Astrocyte (in vitro differentiated cells and primary cell): Measurements from ENCODE around the gene SLC39A3. TPM values are rescaled to one million over a fixed set of nuclear protein-coding genes. Genes with fewer than 3 reads are reported as not detected.

Experiments
- DNase-seq: peaks from one replicate; pipeline ENCODE4 v3.0.0-alpha.2; 2010; ENCODE audit warnings: low read depth
- FAIRE-seq: peaks from 2 replicates; lab custom pipeline; 2011; peaks lifted over from hg19 to GRCh38; lab: Jason Lieb, UNC
- H2AFZ ChIP-seq: 2 replicates; pipeline ENCODE4 v1.6.0; 2012; ENCODE audit warnings: low read depth, low read length, inconsistent platforms
- H3K27ac ChIP-seq: 2 replicates; pipeline ENCODE4 v1.5.1; 2011; ENCODE audit warnings: low read depth, low read length, inconsistent platforms
- H3K27me3 ChIP-seq: 2 replicates; pipeline ENCODE4 v1.6.0; 2011; ENCODE audit warnings: low read length, inconsistent platforms; ENCODE audit not compliant: insufficient read depth
- H3K36me3 ChIP-seq: 2 replicates; pipeline ENCODE4 v1.5.1; 2011; ENCODE audit warnings: low read length, inconsistent platforms; ENCODE audit not compliant: insufficient read depth
- H3K4me1 ChIP-seq: 2 replicates; pipeline ENCODE4 v1.5.1; 2011; ENCODE audit warnings: low read length, inconsistent platforms; ENCODE audit not compliant: insufficient read depth
- H3K4me2 ChIP-seq: 2 replicates; pipeline ENCODE4 v1.6.0; 2012; ENCODE audit warnings: low read length, inconsistent platforms
- H3K4me3 ChIP-seq: 2 replicates; pipeline ENCODE4 v1.5.1; 2011; ENCODE audit warnings: low read depth, mild to moderate bottlenecking, low read length, inconsistent platforms; ENCODE audit not compliant: insufficient read depth
- H3K79me2 ChIP-seq: 2 replicates; pipeline ENCODE4 v1.6.0; 2012; ENCODE audit warnings: mild to moderate bottlenecking, low read length, inconsistent platforms; ENCODE audit not compliant: insufficient read depth
- H3K9ac ChIP-seq: 2 replicates; pipeline ENCODE4 v1.6.0; 2012; ENCODE audit warnings: mild to moderate bottlenecking, low read length, inconsistent platforms
- H3K9me3 ChIP-seq: 2 replicates; pipeline ENCODE4 v1.5.1; 2012; ENCODE audit warnings: low read depth, mild to moderate bottlenecking, low read length, inconsistent platforms; ENCODE audit not compliant: insufficient read depth
- H4K20me1 ChIP-seq: 2 replicates; pipeline ENCODE4 v1.6.0; 2012; ENCODE audit warnings: low read length, inconsistent platforms; ENCODE audit not compliant: insufficient read depth
- H3K27ac Mint-ChIP-seq: one replicate; pipeline ENCODE4 v1.8.0; 2021; ENCODE audit warnings: mild to moderate bottlenecking, mixed read lengths; ENCODE audit not compliant: unreplicated experiment
- H3K27me3 Mint-ChIP-seq: one replicate; pipeline ENCODE4 v1.8.0; 2021; ENCODE audit warnings: low read depth, mixed read lengths; ENCODE audit not compliant: unreplicated experiment
- H3K36me3 Mint-ChIP-seq: one replicate; pipeline ENCODE4 v1.8.0; 2021; ENCODE audit warnings: low read depth, mixed read lengths; ENCODE audit not compliant: unreplicated experiment
- H3K4me1 Mint-ChIP-seq: one replicate; pipeline ENCODE4 v1.8.0; 2021; ENCODE audit warnings: low read depth, mixed read lengths; ENCODE audit not compliant: unreplicated experiment
- H3K4me3 Mint-ChIP-seq: one replicate; pipeline ENCODE4 v1.8.0; 2021; ENCODE audit warnings: mild to moderate bottlenecking, moderate library complexity, mixed read lengths; ENCODE audit not compliant: unreplicated experiment
- H3K9me3 Mint-ChIP-seq: one replicate; pipeline ENCODE4 v1.8.0; 2021; ENCODE audit warnings: mild to moderate bottlenecking, mixed read lengths; ENCODE audit not compliant: unreplicated experiment
- CTCF ChIP-seq: IDR thresholded peaks from 2 replicates; pipeline ENCODE4 v1.5.1; 2011; ENCODE audit warnings: low read depth, mild to moderate bottlenecking, inconsistent platforms, low read length, moderate library complexity; ENCODE audit not compliant: insufficient read depth
- EZH2 ChIP-seq: IDR thresholded peaks from 2 replicates; pipeline ENCODE4 v1.6.1; 2012; ENCODE audit warnings: mild to moderate bottlenecking, low read length, inconsistent platforms; ENCODE audit not compliant: insufficient read depth
- total RNA-seq: library from RNA; stranded (reverse); gene quantifications from 2 replicates; pipeline ENCODE4 v1.2.1, GENCODE V29; 2021

Gene SLC39A3
- total RNA-seq, 1 donor from 2014 or later = 30.0 TPM

- Histone ChIP-seq H3K9me3 (no peaks in the 10 kb centered on the region), H2AFZ (no peak overlapping the region), H3K27ac (no peak overlapping the region), H3K4me1 (no peaks in the 10 kb centered on the region), H3K36me3 (no peaks in the 10 kb centered on the region), H3K4me3 (no peak overlapping the region), H3K27me3 (peaks cover 11% of the 10 kb centered on the region), H3K79me2 (no peaks in the 10 kb centered on the region), H3K9ac (no peak overlapping the region), H4K20me1 (no peaks in the 10 kb centered on the region), H3K4me2 (no peak overlapping the region)
- Mint-ChIP-seq H3K4me1 (no peaks in the 10 kb centered on the region), H3K27me3 (peaks cover 2% of the 10 kb centered on the region), H3K27ac (no peak overlapping the region), H3K4me3 (no peak overlapping the region), H3K36me3 (no peaks in the 10 kb centered on the region), H3K9me3 (no peaks in the 10 kb centered on the region)
- DNase-seq (no peak), FAIRE-seq (no peak)
- TF ChIP-seq CTCF (no peak), EZH2 (no peak)
Measured at GRCh38 chr19:2693492-2694160, 46.2 kb downstream of the SLC39A3 start.

GRCh38 chr19:2691951-2692350, 47.9 kb downstream of the SLC39A3 start:
- Mint-ChIP-seq H3K4me1 (no peaks in the 10 kb centered on the region), H3K9me3 (peaks cover 2% of the 10 kb centered on the region), H3K36me3 (no peaks in the 10 kb centered on the region), H3K4me3 (no peak overlapping the region), H3K27me3 (no peaks in the 10 kb centered on the region), H3K27ac (no peak overlapping the region)
- DNase-seq = no peak
- Histone ChIP-seq H3K27me3 (peaks cover 9% of the 10 kb centered on the region), H3K9me3 (no peaks in the 10 kb centered on the region), H3K27ac (no peak overlapping the region), H3K4me2 (no peak overlapping the region), H3K79me2 (no peaks in the 10 kb centered on the region), H3K9ac (no peak overlapping the region), H3K36me3 (no peaks in the 10 kb centered on the region), H2AFZ (no peak overlapping the region), H3K4me3 (no peak overlapping the region), H3K4me1 (no peaks in the 10 kb centered on the region), H4K20me1 (no peaks in the 10 kb centered on the region)
- no peak for TF ChIP-seq CTCF
- TF ChIP-seq EZH2 = no peak
- no peak for FAIRE-seq

GRCh38 chr19:2690856-2691255, 49.0 kb downstream of the SLC39A3 start:
- Mint-ChIP-seq H3K4me1 (no peaks in the 10 kb centered on the region), H3K36me3 (no peaks in the 10 kb centered on the region), H3K27me3 (no peaks in the 10 kb centered on the region), H3K4me3 (no peak overlapping the region), H3K9me3 (peaks cover 4% of the 10 kb centered on the region), H3K27ac (no peak overlapping the region)
- DNase-seq = no peak
- Histone ChIP-seq H3K36me3 (no peaks in the 10 kb centered on the region), H3K27me3 (peaks cover 9% of the 10 kb centered on the region), H3K4me1 (no peaks in the 10 kb centered on the region), H4K20me1 (no peaks in the 10 kb centered on the region), H3K4me2 (no peak overlapping the region), H3K9ac (no peak overlapping the region), H3K27ac (no peak overlapping the region), H3K4me3 (no peak overlapping the region), H3K79me2 (no peaks in the 10 kb centered on the region), H3K9me3 (no peaks in the 10 kb centered on the region), H2AFZ (no peak overlapping the region)
- FAIRE-seq = no peak
- no peak for TF ChIP-seq EZH2
- no peak for TF ChIP-seq CTCF
